HG02588 (cell line): ENCODE results near the gene STAG1.
"Not testable (repeated sequence)": the region's sequence is repeated elsewhere in the genome, so short reads cannot be mapped to it uniquely, and the experiment has no call there.

Source experiments
- ATAC-seq: cut with Tn5 transposase; IDR thresholded peaks from one replicate; pipeline ENCODE4 v1.9.1; 2021; ENCODE audit warnings: mild to moderate bottlenecking, moderate library complexity; ENCODE audit not compliant: unreplicated experiment

The STAG1 gene

GRCh38 chr3:136752172-136752421, at the start of gene STAG1:
TSS of gene STAG1 (minus strand) at chr3:136752378. CDS start at chr3:136630898, 121,480 bp downstream.
- ATAC-seq, result no peak

- ATAC-seq, result not testable (repeated sequence)
These were observed 49.0 kb upstream of the STAG1 start for GRCh38 chr3:136801146-136801545.

- ATAC-seq, result no peak
These were observed 40.6 kb upstream of the STAG1 start for GRCh38 chr3:136792556-136793330.

GRCh38 chr3:136790786-136791185, 38.6 kb upstream of the STAG1 start:
- ATAC-seq, result no peak

- no peak for ATAC-seq
These were observed 37.8 kb upstream of the STAG1 start for GRCh38 chr3:136789976-136790375.

GRCh38 chr3:136788154-136788553, 36.0 kb upstream of the STAG1 start:
- no peak for ATAC-seq

GRCh38 chr3:136787349-136787748, 35.2 kb upstream of the STAG1 start:
- ATAC-seq, result peak; percentile 60

- no peak for ATAC-seq
These were observed 31.6 kb upstream of the STAG1 start for GRCh38 chr3:136783708-136784191.

- no peak for ATAC-seq
These were observed 28.6 kb upstream of the STAG1 start for GRCh38 chr3:136780741-136781140.

- ATAC-seq, result no peak
These were observed 26.7 kb upstream of the STAG1 start for GRCh38 chr3:136778865-136779264.

GRCh38 chr3:136772709-136773108, 20.5 kb upstream of the STAG1 start:
- no peak for ATAC-seq

GRCh38 chr3:136758160-136759102, 6.3 kb upstream of the STAG1 start:
- not testable (repeated sequence) for ATAC-seq

- ATAC-seq, result no peak
These were observed 3.0 kb upstream of the STAG1 start for GRCh38 chr3:136755192-136755591.

- ATAC-seq, result no peak
These were observed 1.3 kb upstream of the STAG1 start for GRCh38 chr3:136753326-136753939.

- peak; percentile 81 for ATAC-seq
These were observed 496 bp upstream of the STAG1 start for GRCh38 chr3:136752422-136753325.

GRCh38 chr3:136751316-136752171, 634 bp downstream of the STAG1 start:
- peak; percentile 19 for ATAC-seq

GRCh38 chr3:136750897-136751315, 1.3 kb downstream of the STAG1 start:
- no peak for ATAC-seq

GRCh38 chr3:136750209-136750896, 1.8 kb downstream of the STAG1 start:
- ATAC-seq, result no peak

- ATAC-seq, result not testable (repeated sequence)
These were observed 2.6 kb downstream of the STAG1 start for GRCh38 chr3:136749602-136750001.
